GM18870 (cell line): ENCODE results near the gene ADSL.
"Not testable (repeated sequence)": the region's sequence is repeated elsewhere in the genome, so short reads cannot be mapped to it uniquely, and the experiment has no call there.

Source experiments
- ATAC-seq: cut with Tn5 transposase; IDR thresholded peaks from one replicate; pipeline ENCODE4 v1.9.1; 2021; ENCODE audit warnings: moderate library complexity; ENCODE audit not compliant: unreplicated experiment

The ADSL gene

GRCh38 chr22:40367342-40367741, 21.0 kb downstream of the ADSL start:
- ATAC-seq, result no peak

- ATAC-seq, result no peak
Measured at GRCh38 chr22:40368016-40368415, 21.7 kb downstream of the ADSL start.

DNA sequence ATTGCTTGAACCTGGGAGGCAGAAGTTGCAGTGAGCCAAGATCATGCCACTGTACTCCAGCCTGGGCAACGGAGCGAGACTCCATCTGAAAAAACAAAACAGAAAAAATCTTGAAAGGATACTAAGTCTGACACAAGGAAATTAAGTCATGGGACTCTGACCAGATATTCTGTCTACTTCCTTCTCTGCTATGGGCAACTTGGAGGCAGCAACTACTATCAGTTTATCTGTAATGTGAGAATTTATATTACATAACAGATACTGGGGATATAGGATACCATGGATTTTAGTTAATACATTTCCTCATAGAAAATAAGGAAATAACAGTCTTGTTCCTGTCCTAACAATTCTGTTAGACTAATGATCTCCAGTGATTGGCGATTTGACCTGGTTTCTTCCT, 22.5 kb downstream of the ADSL start:
- no peak for ATAC-seq

- ATAC-seq, result no peak
Measured at GRCh38 chr22:40374567-40374966, 28.3 kb downstream of the ADSL start.

GRCh38 chr22:40376149-40376548, 29.8 kb downstream of the ADSL start:
- ATAC-seq, result no peak

DNA sequence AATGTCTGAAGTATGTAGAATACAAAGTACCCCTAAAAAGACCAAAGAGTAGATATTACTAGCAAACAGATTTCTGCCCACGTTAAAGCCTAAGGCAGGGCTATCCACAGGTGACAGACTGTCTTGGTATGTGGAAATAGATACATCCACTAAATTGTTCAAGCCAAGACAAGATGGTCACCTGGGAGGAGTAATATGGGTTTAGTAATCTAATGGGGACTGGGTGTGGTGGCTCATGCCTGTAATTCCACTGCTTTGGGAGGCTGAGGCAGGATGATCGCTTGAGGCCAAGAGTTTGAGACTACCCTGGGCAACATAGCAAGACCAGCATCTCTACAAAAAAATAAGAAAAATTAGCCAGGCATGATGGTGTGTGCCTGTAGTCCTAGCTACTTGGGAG, 31.6 kb downstream of the ADSL start:
- no peak for ATAC-seq

DNA sequence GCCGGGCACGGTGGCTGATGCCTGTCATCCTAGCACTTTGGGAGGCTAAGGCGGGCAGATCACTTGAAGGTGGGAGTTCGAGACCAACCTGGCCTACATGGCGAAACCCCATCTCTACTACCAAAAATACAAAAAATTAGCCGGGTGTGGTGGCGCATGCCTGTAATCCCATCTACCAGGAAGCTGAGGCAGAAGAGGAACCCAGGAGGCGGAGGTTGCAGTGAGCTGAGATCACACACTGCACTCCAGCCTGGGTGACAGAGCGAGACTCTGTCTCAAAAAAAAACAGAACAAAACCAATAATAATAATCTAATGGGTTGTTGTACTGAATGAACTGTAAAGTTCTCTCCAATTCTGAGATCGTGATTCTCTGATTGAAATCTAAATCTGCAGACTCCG, 32.1 kb downstream of the ADSL start:
- ATAC-seq, result not testable (repeated sequence)

DNA sequence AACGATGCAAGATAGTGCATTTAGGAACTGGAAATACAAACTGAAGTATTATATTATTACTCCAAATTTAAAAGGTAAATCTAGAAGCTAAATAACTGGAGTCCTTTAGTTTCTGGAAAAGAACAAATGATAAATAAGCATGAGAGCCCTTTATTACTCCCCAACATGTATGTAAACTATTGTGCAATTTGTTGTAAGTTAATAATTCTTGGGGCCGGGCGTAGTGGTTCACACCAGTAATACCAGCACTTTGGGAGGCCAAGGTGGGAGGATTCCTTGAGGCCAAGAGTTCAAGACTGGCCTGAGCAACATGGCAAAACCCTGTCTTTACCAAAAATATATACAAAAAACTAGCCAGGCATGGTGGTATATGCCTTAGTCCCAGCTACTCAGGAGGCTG, 35.2 kb downstream of the ADSL start:
- no peak for ATAC-seq

GRCh38 chr22:40383905-40384304, 37.6 kb downstream of the ADSL start:
- ATAC-seq, result no peak

DNA sequence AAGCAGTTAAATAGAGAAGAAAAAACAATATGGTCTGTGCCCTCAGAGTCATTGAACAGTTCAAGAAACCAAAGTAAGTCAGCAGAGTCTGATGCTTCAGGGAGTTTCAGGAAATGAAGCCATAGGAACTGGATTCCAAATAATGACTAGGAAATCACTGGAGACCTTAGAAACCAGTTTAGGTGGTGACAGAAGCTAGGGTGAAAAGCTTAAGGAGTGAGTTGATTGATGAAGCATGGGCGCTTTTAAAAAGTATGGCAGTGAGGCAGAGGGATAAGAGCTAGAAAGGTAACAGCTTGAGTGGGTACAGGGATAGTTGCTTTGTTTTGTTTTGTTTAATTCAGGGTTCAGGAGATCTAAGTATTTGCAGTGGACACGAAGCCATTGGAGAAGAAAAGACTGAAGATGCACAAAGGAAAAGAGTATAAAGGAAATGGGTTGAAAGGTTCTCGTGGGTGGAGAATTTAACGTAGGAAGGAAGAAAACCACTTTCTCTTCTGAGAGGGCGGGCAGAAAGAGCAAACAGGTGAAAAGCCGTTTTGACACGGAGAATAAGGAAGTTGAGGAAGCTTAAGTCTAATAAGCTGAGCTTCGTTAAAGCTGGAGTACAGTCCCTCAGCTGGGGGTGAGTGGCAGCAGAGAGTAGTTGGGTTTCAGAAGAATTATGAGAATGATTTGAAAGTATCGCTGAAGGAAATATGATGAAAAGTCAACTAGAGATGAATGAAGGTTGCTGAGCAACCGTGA, 38.9 kb downstream of the ADSL start:
- ATAC-seq, result no peak

DNA sequence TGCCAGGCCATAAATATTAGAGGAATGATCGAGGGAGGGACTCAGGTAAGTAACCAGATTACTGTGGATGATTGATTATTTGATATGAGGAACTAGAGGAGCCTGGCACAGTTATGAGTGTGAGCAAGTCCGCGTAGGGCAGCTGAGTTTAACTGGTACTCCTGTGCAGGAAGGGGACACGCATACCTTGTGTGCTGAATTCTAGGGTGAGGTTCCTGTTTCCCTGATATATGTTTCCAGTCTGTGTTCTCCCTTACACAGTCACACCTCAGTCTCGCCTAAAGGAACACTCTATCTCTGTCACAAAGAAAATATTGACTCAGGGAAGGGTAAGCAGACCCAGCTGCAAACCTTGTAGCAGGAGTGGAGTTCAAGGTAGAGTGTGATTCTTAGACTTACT, 41.4 kb downstream of the ADSL start:
- ATAC-seq, result no peak

DNA sequence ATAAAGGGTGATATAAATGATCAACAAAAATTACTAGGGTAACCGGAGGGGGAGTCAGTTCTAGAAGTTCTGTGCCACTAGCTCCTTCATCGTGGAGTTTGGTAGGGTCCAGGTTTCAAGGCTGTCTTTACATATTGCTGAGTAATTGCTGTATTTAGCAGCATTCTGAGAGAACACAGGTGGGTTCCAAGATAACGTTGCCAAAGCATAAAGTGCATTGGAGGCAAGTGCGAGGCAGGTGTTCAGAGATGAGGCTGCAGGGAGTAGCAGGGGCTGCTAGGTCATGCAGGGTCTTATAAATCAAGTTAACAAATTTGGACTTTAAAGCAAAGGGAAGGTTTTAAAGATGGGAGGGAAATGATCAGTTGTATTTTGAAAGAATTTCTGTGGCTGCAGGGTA, 41.9 kb downstream of the ADSL start:
- ATAC-seq, result no peak

DNA sequence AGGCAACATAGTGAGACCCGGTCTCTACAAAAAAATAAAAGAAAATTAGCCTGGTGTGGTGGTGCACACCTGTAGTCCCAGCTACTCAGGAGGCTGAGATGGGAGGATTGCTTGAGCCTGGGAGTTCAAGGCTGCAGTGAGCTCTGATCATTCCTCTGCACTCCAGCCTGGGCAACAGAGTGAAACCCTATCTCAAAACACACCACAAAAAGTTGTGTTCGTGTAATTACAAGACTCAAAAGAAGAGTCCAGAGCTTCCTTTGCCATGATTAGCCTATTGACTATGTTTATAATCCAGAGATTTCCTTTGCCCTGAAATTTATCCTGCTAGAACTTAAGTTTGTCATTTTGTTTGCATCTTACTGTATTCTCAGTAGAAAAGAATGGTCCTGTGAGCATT, 45.1 kb downstream of the ADSL start:
- ATAC-seq, result no peak

GRCh38 chr22:40392618-40393017, 46.3 kb downstream of the ADSL start:
- no peak for ATAC-seq

- ATAC-seq, result no peak
Measured at GRCh38 chr22:40394607-40395006, 48.3 kb downstream of the ADSL start.

GRCh38 chr22:40395607-40396006, 49.3 kb downstream of the ADSL start:
- no peak for ATAC-seq

DNA sequence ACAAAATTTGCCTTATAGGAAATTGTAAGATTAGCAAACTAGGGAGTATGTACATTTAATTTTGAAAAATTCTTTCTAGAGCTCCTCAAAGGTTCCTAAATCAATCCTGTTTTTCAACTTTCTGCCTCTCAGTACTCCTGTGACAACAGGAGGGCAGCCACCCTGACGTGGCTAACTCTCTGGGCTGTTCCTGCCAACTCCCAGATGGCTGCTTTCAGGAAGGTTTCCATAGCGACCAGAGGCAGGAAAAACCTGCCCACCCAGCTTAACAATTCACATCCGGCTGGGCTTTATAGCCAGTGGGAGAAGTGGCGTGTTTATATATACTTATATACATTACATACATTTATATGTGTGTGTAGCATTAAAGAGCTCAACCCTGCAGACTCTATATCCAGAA, 50.6 kb downstream of the ADSL start:
- no peak for ATAC-seq

DNA sequence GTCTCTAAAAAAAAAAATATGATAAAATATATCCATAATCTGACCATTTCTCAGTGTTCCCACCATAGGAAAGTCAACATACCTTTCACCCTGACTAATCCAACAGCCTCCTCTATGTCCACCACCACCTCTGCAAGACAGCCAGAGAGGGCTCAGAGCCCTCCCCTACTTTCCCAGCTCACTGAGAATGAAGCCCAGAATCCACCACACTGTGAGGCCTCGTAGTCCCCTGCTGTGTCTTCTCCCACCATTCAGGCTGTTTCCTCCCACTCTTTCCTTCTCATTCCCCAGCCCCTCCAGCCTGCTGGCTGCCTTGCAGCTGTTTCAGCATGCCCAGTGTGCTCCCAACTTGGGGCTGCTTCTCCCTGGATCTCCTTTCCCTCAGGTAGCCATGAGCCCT, 51.1 kb downstream of the ADSL start:
- no peak for ATAC-seq

DNA sequence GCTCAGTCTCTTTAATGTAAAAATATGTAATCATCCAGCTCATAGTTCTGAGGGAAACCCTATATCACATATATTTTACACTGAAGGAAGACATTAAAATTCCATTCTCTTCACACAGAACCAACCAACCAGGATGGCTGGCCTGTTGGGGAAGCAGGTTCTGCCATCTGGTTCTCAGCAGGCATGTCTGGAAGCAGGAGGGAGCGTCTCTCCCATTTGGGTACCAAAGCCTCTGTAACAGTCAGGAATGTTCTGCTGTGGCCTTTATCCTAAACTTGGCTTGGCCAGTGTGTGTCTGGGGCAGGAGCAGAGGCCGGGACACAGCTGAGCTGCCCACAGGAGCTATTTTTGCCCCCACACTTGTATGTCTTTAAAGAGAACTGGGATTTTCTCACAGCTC, 53.3 kb downstream of the ADSL start:
- no peak for ATAC-seq

GRCh38 chr22:40400159-40400558, 53.9 kb downstream of the ADSL start:
- no peak for ATAC-seq

DNA sequence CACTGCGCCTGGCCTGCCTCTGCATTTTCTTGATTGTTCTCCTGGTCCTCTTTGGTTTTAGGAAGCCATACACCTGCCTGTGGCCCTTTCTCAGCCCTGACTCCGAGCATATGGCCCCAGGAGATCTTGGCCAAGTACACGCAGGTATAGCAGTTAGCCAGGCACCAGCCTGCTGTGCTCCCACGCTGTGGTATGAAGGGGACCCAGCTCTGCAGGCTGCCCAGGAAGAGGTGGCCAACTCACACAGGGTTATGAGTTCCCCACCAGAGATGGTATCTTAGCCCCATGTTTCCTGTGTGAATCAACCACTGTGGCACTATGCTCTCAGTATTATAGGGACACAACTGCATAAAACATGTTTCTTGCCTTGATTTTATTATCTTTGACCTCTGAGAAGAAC, 55.2 kb downstream of the ADSL start:
- no peak for ATAC-seq

DNA sequence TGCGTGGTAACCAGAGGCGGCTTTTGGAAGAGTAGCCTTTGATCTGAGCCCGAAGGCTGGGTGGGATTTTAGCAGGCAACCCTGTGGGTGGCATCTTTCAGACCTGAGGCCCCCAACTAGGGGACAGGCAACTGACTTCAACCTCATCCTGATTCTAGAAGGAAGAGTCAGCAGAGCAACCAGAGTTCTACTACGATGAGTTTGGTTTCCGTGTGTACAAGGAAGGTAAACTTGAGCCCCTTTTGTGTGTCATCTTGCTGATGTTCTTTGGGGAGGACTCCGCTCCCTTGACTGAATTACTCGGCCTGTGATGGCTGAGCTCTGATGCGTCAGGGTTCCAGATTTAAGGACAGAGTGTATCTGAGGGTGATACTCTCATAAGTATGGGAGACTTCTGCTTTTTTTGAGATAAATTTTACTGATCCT, 55.7 kb downstream of the ADSL start:
- ATAC-seq, result no peak

DNA sequence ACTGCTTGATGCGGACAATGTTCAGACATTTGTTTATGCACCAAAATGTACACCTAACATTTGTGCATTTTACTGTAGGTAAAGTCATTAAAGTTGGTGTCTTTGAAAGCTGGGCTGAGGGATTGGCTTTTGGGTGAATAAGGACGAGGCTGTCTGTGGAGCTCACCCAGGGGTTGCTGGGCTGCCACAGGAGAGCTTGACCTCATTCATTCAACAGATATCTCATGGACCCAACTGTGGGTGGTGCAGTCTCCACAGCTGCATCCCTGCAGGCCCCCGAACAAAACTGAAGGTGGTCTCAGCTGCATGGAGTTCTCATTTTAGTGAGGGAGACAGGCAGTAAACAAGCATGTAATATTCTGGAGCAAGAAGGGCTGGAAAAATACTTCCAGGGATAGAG, 56.8 kb downstream of the ADSL start:
- no peak for ATAC-seq
